ENCODE measurements around the gene COL18A1. TPM values are rescaled to one million over a fixed set of nuclear protein-coding genes. Genes with fewer than 3 reads are reported as not detected.

Gene COL18A1
- polyA plus RNA-seq, 6 donors from 2014 or later: 0.13 to 0.49 (median 0.21) TPM

GRCh38 chr21:45546636-45547544 is 141.9 kb downstream of the COL18A1 start:
- Mint-ChIP-seq H3K27ac (peak overlapping the region in 1 of 6 donors; percentile 31), H3K36me3 (no peaks in the 10 kb centered on the region), H3K4me1 (peaks cover 27 to 40% (median 31%) of the 10 kb centered on the region in 3 donors), H3K27me3 (no peaks in the 10 kb centered on the region), H3K4me3 (peak overlapping the region in 1 of 8 donors; percentile 58), H3K9me3 (no peaks in the 10 kb centered on the region)
- DNase-seq (no peak), ATAC-seq (ENCODE audit: low read depth in 2 of 2) (no peak)

GRCh38 chr21:45547545-45547900 is 142.6 kb downstream of the COL18A1 start:
- Mint-ChIP-seq H3K36me3 (no peaks in the 10 kb centered on the region), H3K4me3 (peak overlapping the region in 1 of 8 donors; percentile 37), H3K4me1 (peaks cover 29 to 43% (median 33%) of the 10 kb centered on the region in 3 donors), H3K27ac (no peak overlapping the region), H3K9me3 (no peaks in the 10 kb centered on the region), H3K27me3 (no peaks in the 10 kb centered on the region)
- no peak for ATAC-seq (ENCODE audit: low read depth in 2 of 2)
- no peak for DNase-seq

- Mint-ChIP-seq H3K36me3 (no peaks in the 10 kb centered on the region), H3K4me1 (peaks cover 29 to 37% (median 33%) of the 10 kb centered on the region in 3 donors), H3K4me3 (peak overlapping the region in 6 of 8 donors; percentile 43 to 78 (median 60)), H3K9me3 (no peaks in the 10 kb centered on the region), H3K27ac (peak overlapping the region in 3 of 6 donors; percentile 3 to 78 (median 44)), H3K27me3 (no peaks in the 10 kb centered on the region)
- DNase-seq (no peak), ATAC-seq (ENCODE audit: low read depth in 2 of 2) (no peak)
Measured at GRCh38 chr21:45548711-45549491, 143.9 kb downstream of the COL18A1 start.

GRCh38 chr21:45549626-45550463 is 144.9 kb downstream of the COL18A1 start:
- no peaks in the 10 kb centered on the region for H3K9me3 Mint-ChIP-seq
- DNase-seq: no peak
- peaks cover 34 to 42% (median 38%) of the 10 kb centered on the region in 3 donors for H3K4me1 Mint-ChIP-seq
- peak overlapping the region; percentile 76 to 89 (median 80) for H3K4me3 Mint-ChIP-seq
- H3K27me3 Mint-ChIP-seq: no peaks in the 10 kb centered on the region
- H3K27ac Mint-ChIP-seq: peak overlapping the region in 2 of 6 donors; percentile 84 to 92
- H3K36me3 Mint-ChIP-seq: no peaks in the 10 kb centered on the region
- no peak for ATAC-seq (ENCODE audit: low read depth in 2 of 2)

- no peaks in the 10 kb centered on the region for H3K36me3 Mint-ChIP-seq
- peak; percentile 70 to 80 for ATAC-seq (ENCODE audit: low read depth in 2 of 2)
- H3K9me3 Mint-ChIP-seq: no peaks in the 10 kb centered on the region
- DNase-seq: peak; percentile 73
- H3K4me1 Mint-ChIP-seq: peaks cover 34 to 43% (median 36%) of the 10 kb centered on the region in 3 donors
- peak overlapping the region in 5 of 6 donors; percentile 82 to 94 (median 89) for H3K27ac Mint-ChIP-seq
- no peaks in the 10 kb centered on the region for H3K27me3 Mint-ChIP-seq
- peak overlapping the region; percentile 77 to 89 (median 82) for H3K4me3 Mint-ChIP-seq
Measured at GRCh38 chr21:45550522-45551210, 145.7 kb downstream of the COL18A1 start.

- Mint-ChIP-seq H3K36me3 (no peaks in the 10 kb centered on the region), H3K4me1 (peaks cover 34 to 43% (median 36%) of the 10 kb centered on the region in 3 donors), H3K9me3 (no peaks in the 10 kb centered on the region), H3K4me3 (peak overlapping the region; percentile 77 to 89 (median 82)), H3K27me3 (no peaks in the 10 kb centered on the region), H3K27ac (peak overlapping the region; percentile 82 to 97 (median 92))
- DNase-seq (no peak), ATAC-seq (ENCODE audit: low read depth in 2 of 2) (no peak)
Measured at GRCh38 chr21:45551316-45551715, 146.4 kb downstream of the COL18A1 start.

- Mint-ChIP-seq H3K4me1 (peaks cover 34 to 43% (median 36%) of the 10 kb centered on the region in 3 donors), H3K4me3 (peak overlapping the region in 6 of 8 donors; percentile 37 to 89 (median 80)), H3K36me3 (no peaks in the 10 kb centered on the region), H3K27me3 (no peaks in the 10 kb centered on the region), H3K9me3 (no peaks in the 10 kb centered on the region), H3K27ac (peak overlapping the region in 5 of 6 donors; percentile 80 to 97 (median 93))
- no peak for ATAC-seq (ENCODE audit: low read depth in 2 of 2)
- DNase-seq: no peak
Measured at GRCh38 chr21:45551783-45552695, 147.1 kb downstream of the COL18A1 start.

- Mint-ChIP-seq H3K36me3 (no peaks in the 10 kb centered on the region), H3K27me3 (no peaks in the 10 kb centered on the region), H3K4me1 (peaks cover 34 to 43% (median 35%) of the 10 kb centered on the region in 3 donors), H3K27ac (peak overlapping the region in 1 of 6 donors; percentile 59), H3K4me3 (peak overlapping the region in 7 of 8 donors; percentile 24 to 78 (median 39)), H3K9me3 (no peaks in the 10 kb centered on the region)
- DNase-seq (no peak), ATAC-seq (ENCODE audit: low read depth in 2 of 2) (no peak)
Measured at GRCh38 chr21:45552696-45553391, 147.9 kb downstream of the COL18A1 start.

- peaks cover 27 to 35% (median 28%) of the 10 kb centered on the region in 3 donors for H3K4me1 Mint-ChIP-seq
- peak overlapping the region; percentile 85 to 98 (median 90) for H3K27ac Mint-ChIP-seq
- no peaks in the 10 kb centered on the region for H3K36me3 Mint-ChIP-seq
- peaks cover 0 to 8% (median 0%) of the 10 kb centered on the region in 3 donors for H3K27me3 Mint-ChIP-seq
- DNase-seq: peak; percentile 91
- no peaks in the 10 kb centered on the region for H3K9me3 Mint-ChIP-seq
- ATAC-seq (ENCODE audit: low read depth in 2 of 2): peak; percentile 69 to 71
- H3K4me3 Mint-ChIP-seq: peak overlapping the region; percentile 88 to 98 (median 94)
Measured at GRCh38 chr21:45554477-45555175, 149.7 kb downstream of the COL18A1 start.

GRCh38 chr21:45555251-45555556 is 150.2 kb downstream of the COL18A1 start:
- Mint-ChIP-seq H3K27me3 (peaks cover 0 to 13% (median 5%) of the 10 kb centered on the region in 3 donors), H3K4me3 (peak overlapping the region in 3 of 8 donors; percentile 41 to 94 (median 52)), H3K4me1 (peaks cover 24 to 29% (median 24%) of the 10 kb centered on the region in 3 donors), H3K36me3 (no peaks in the 10 kb centered on the region), H3K9me3 (no peaks in the 10 kb centered on the region), H3K27ac (no peak overlapping the region)
- ATAC-seq (ENCODE audit: low read depth in 2 of 2) (no peak), DNase-seq (no peak)
